Tibial artery (tissue), 4 donors: Measurements from ENCODE around the gene SAMSN1.

Experiments
- DNase-seq, 2 donors: peaks; one replicate each; pipeline ENCODE4 v3.0.0-alpha.2; 2019
- H3K27ac ChIP-seq, 2 donors: fragments of 200-600 bp; sonication (generic) in 1 of 2; 1 replicate in 1 of 2; 2 replicates in 1 of 2; pipeline ENCODE4 v1.5.1; 2018 to 2019; ENCODE audit warnings: mild to moderate bottlenecking in 1 of 2
- H3K27me3 ChIP-seq, 2 donors: fragments of 200-600 bp; sonication (generic) in 1 of 2; one replicate each; pipeline versions ENCODE4 v1.5.1 to v1.6.0; 2016 to 2019
- H3K36me3 ChIP-seq, 3 donors: fragments of 200-600 bp; sonication (generic) in 2 of 3; one replicate each; pipeline ENCODE4 v1.5.1; 2016 to 2019; ENCODE audit warnings: mild to moderate bottlenecking in 2 of 3
- H3K4me1 ChIP-seq, 4 donors: fragments of 200-600 bp; sonication (generic) in 2 of 4; 1 replicate in 3 of 4; 2 replicates in 1 of 4; pipeline ENCODE4 v1.5.1; 2016 to 2019
- H3K4me3 ChIP-seq, 2 donors: fragments of 200-600 bp; sonication (generic) in 1 of 2; 1 replicate in 1 of 2; 2 replicates in 1 of 2; pipeline ENCODE4 v1.5.1; 2018 to 2019; ENCODE audit warnings: mild to moderate bottlenecking in 2 of 2
- H3K9me3 ChIP-seq, 3 donors: fragments of 200-600 bp; sonication (generic) in 1 of 3; one replicate each; pipeline ENCODE4 v1.5.1; 2016 to 2019
- CTCF ChIP-seq, 2 experiments: fragments of 200-600 bp in 1 of 2; fragments of 450-650 bp in 1 of 2; IDR thresholded peaks; one replicate each; pipeline ENCODE4 v1.5.1; 2017 to 2019; ENCODE audit warnings: antibody characterized with exemption in 2 of 2, mild to moderate bottlenecking in 1 of 2, moderate library complexity in 1 of 2
- intact Hi-C: fragments of 100-400 bp; cut with DNase I; formaldehyde crosslinking; loops from one replicate; pipeline ENCODE4 v1.15.0; 2023; ENCODE audit warnings: low total_unique reads

Gene SAMSN1

GRCh38 chr21:14584357-14585095, 38.4 kb upstream of the SAMSN1 start:
- Histone ChIP-seq H3K9me3 (no peaks in the 10 kb centered on the region), H3K27me3 (no peaks in the 10 kb centered on the region), H3K36me3 (no peaks in the 10 kb centered on the region), H3K4me1 (no peaks in the 10 kb centered on the region), H3K27ac (no peak overlapping the region), H3K4me3 (no peak overlapping the region)
- intact Hi-C loops: no loop called here
- no peak for DNase-seq
- TF ChIP-seq CTCF (IDR thresholded peaks at IDR 0.05): no peak

- H3K4me3 ChIP-seq: no peak overlapping the region
- no peak for DNase-seq
- no peak for TF ChIP-seq CTCF (IDR thresholded peaks at IDR 0.05)
- H3K27me3 ChIP-seq: no peaks in the 10 kb centered on the region
- no peaks in the 10 kb centered on the region for H3K4me1 ChIP-seq
- intact Hi-C loops: no loop called here
- H3K27ac ChIP-seq: no peak overlapping the region
- H3K36me3 ChIP-seq: no peaks in the 10 kb centered on the region
- no peaks in the 10 kb centered on the region for H3K9me3 ChIP-seq
These were observed 37.6 kb upstream of the SAMSN1 start for GRCh38 chr21:14583629-14584255.

- no peak overlapping the region for H3K4me3 ChIP-seq
- no peak for DNase-seq
- TF ChIP-seq CTCF (IDR thresholded peaks at IDR 0.05): no peak
- no peaks in the 10 kb centered on the region for H3K9me3 ChIP-seq
- H3K27ac ChIP-seq: no peak overlapping the region
- no peaks in the 10 kb centered on the region for H3K4me1 ChIP-seq
- H3K27me3 ChIP-seq: no peaks in the 10 kb centered on the region
- intact Hi-C loops: no loop called here
- H3K36me3 ChIP-seq: no peaks in the 10 kb centered on the region
These were observed 37.0 kb upstream of the SAMSN1 start for GRCh38 chr21:14582934-14583628.

GRCh38 chr21:14581902-14582457, 35.9 kb upstream of the SAMSN1 start:
- H3K9me3 ChIP-seq: no peaks in the 10 kb centered on the region
- no peak for TF ChIP-seq CTCF (IDR thresholded peaks at IDR 0.05)
- no peak overlapping the region for H3K4me3 ChIP-seq
- no peaks in the 10 kb centered on the region for H3K36me3 ChIP-seq
- H3K27me3 ChIP-seq: no peaks in the 10 kb centered on the region
- intact Hi-C loops: no loop called here
- H3K27ac ChIP-seq: no peak overlapping the region
- DNase-seq: no peak
- no peaks in the 10 kb centered on the region for H3K4me1 ChIP-seq

GRCh38 chr21:14573244-14573643, 27.1 kb upstream of the SAMSN1 start:
- Histone ChIP-seq H3K36me3 (no peaks in the 10 kb centered on the region), H3K9me3 (no peaks in the 10 kb centered on the region), H3K27me3 (no peaks in the 10 kb centered on the region), H3K27ac (no peak overlapping the region), H3K4me3 (no peak overlapping the region), H3K4me1 (no peaks in the 10 kb centered on the region)
- TF ChIP-seq CTCF (IDR thresholded peaks at IDR 0.05): no peak
- no peak for DNase-seq
- intact Hi-C loops: no loop called here
